ENCODE measurements around the gene XXYLT1. TPM values are rescaled to one million over a fixed set of nuclear protein-coding genes. Genes with fewer than 3 reads are reported as not detected.

Gene XXYLT1
- total RNA-seq, 4 donors from 2014 or later = 9.8 to 14.6 (median 13.9) TPM

DNA sequence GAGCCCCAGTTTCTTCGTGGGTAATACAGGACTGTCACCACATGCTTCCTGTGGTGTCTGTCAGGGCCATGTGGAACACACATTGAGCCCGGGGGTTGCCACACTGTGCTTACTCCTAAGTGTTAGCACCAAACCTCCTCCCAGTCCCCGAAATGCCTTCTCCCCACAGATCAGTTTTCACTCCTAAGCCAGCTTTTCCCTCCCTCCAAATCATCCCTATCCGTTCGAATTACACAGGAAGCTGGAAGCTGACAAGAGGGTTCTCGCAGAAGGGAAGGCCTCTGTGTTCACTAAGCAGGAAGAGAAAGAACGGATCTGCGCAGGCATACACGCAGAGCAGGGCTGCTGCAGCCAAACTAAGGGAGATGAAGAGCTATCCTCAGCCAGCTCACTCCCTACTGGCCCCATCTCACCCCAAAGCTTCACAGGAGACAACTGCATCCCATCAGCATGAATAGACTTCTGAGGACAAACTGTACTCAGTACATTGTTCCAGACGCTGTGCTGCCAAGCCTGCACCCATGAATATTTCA is 32.3 kb downstream of the XXYLT1 start:
- no peaks in the 10 kb centered on the region for H3K27me3 ChIP-seq
- WGBS, 2 donors = 67 to 78% methylated on average over 10 of the region's 10 CpGs
- peaks cover 0 to 9% of the 10 kb centered on the region in 2 donors for H3K4me1 ChIP-seq
- DNase-seq = no peak
- H3K27ac ChIP-seq = peak overlapping the region in 1 of 3 donors; percentile 7
- H3K9me3 ChIP-seq = no peaks in the 10 kb centered on the region
- intact Hi-C loops (cut with DNase I) = no loop called here
- no peaks in the 10 kb centered on the region for H3K36me3 ChIP-seq
- no peak overlapping the region for H3K4me3 ChIP-seq (replicated peaks in 1 of 3)
- no peak for TF ChIP-seq POLR2A (IDR thresholded peaks at IDR 0.05)
- TF ChIP-seq CTCF (IDR thresholded peaks at IDR 0.05) = no peak

- TF ChIP-seq CTCF (IDR thresholded peaks at IDR 0.05) (no peak), POLR2A (IDR thresholded peaks at IDR 0.05) (no peak)
- Histone ChIP-seq H3K4me1 (peaks cover 0 to 9% of the 10 kb centered on the region in 2 donors), H3K27ac (peak overlapping the region in 1 of 3 donors; percentile 6), H3K27me3 (no peaks in the 10 kb centered on the region), H3K36me3 (no peaks in the 10 kb centered on the region), H3K9me3 (no peaks in the 10 kb centered on the region), H3K4me3 (replicated peaks in 1 of 3) (no peak overlapping the region)
- intact Hi-C loops (cut with DNase I) = no loop called here
- 86 to 91% methylated on average over 12 of the region's 12 CpGs for WGBS, 2 donors
- DNase-seq = no peak
Observed at GRCh38 chr3:195238081-195238571, 32.8 kb downstream of the XXYLT1 start.

- no peak for TF ChIP-seq POLR2A (IDR thresholded peaks at IDR 0.05)
- no peak for TF ChIP-seq CTCF (IDR thresholded peaks at IDR 0.05)
- Histone ChIP-seq H3K9me3 (no peaks in the 10 kb centered on the region), H3K4me3 (replicated peaks in 1 of 3) (no peak overlapping the region), H3K36me3 (no peaks in the 10 kb centered on the region), H3K27me3 (no peaks in the 10 kb centered on the region), H3K4me1 (peaks cover 0 to 9% of the 10 kb centered on the region in 2 donors), H3K27ac (no peak overlapping the region)
- 95 to 99% methylated on average over 10 of the region's 10 CpGs for WGBS, 2 donors
- no peak for DNase-seq
- intact Hi-C loops (cut with DNase I) = no loop called here
Observed at GRCh38 chr3:195236801-195237570, 34.0 kb downstream of the XXYLT1 start.

GRCh38 chr3:195236076-195236798 is 34.7 kb downstream of the XXYLT1 start:
- H3K4me3 ChIP-seq (replicated peaks in 1 of 3) = no peak overlapping the region
- H3K27me3 ChIP-seq = no peaks in the 10 kb centered on the region
- DNase-seq = no peak
- peaks cover 0 to 9% of the 10 kb centered on the region in 2 donors for H3K4me1 ChIP-seq
- whole genome bisulfite sequencing, 2 donors = 98% methylated on average over 5 of the region's 5 CpGs
- no peaks in the 10 kb centered on the region for H3K36me3 ChIP-seq
- no peak overlapping the region for H3K27ac ChIP-seq
- TF ChIP-seq POLR2A (IDR thresholded peaks at IDR 0.05) (no peak), CTCF (IDR thresholded peaks at IDR 0.05) (no peak)
- H3K9me3 ChIP-seq = no peaks in the 10 kb centered on the region
- intact Hi-C loops (cut with DNase I) = no loop called here
